ENCODE data around the gene ASPSCR1. TPM values are rescaled to one million over a fixed set of nuclear protein-coding genes. Genes with fewer than 3 reads are reported as not detected.

The ASPSCR1 gene
- total and polyA plus RNA-seq, 2 of the 13 experiments (the other 11 are each of a cell fraction or from before 2014, with no cell fraction given) = 274 to 314 TPM

- TF ChIP-seq TFE3 (CRISPR knock-in tag; IDR thresholded peaks at IDR 0.05) (peak; percentile 92), MXD1 (CRISPR knock-in tag; IDR thresholded peaks at IDR 0.05) (peak; percentile 86), CBFB (CRISPR knock-in tag; IDR thresholded peaks at IDR 0.05) (peak; percentile 92), USF2 (IDR thresholded peaks at IDR 0.05; ENCODE audit: low read depth, low read length) (no peak), USF2 (CRISPR knock-in tag; IDR thresholded peaks at IDR 0.05; ENCODE audit: borderline replicate concordance) (no peak), RELA (CRISPR knock-in tag; IDR thresholded peaks at IDR 0.05) (0 out of 2 replicates have a peak, but pooled peaks have one; percentile 24), ZNF292 (CRISPR knock-in tag; IDR thresholded peaks at IDR 0.05; ENCODE audit: borderline replicate concordance, low read depth) (peak; percentile 35; the same call in 1 of the 2 replicates), ZNF660 (CRISPR knock-in tag; IDR thresholded peaks at IDR 0.05; ENCODE audit: borderline replicate concordance, low read depth) (no peak), ZBTB26 (CRISPR knock-in tag; IDR thresholded peaks at IDR 0.05; ENCODE audit: borderline replicate concordance) (peak; percentile 94), SPEN (CRISPR knock-in tag; IDR thresholded peaks at IDR 0.05; ENCODE audit: low read depth) (peak; percentile 66), PRDM4 (CRISPR knock-in tag; IDR thresholded peaks at IDR 0.05; ENCODE audit: borderline replicate concordance) (no peak), PHF8 (CRISPR knock-in tag; IDR thresholded peaks at IDR 0.05) (no peak; the same call in 1 of the 2 replicates), ZNF230 (CRISPR knock-in tag; IDR thresholded peaks at IDR 0.05) (peak; percentile 10; the same call in 1 of the 2 replicates), E2F1 (CRISPR knock-in tag; IDR thresholded peaks at IDR 0.05) (peak; percentile 81; the same call in 1 of the 2 replicates), ZNF788 (CRISPR knock-in tag; IDR thresholded peaks at IDR 0.05; ENCODE audit: borderline replicate concordance) (peak; percentile 93), ZSCAN9 (CRISPR knock-in tag; IDR thresholded peaks at IDR 0.05; ENCODE audit: borderline replicate concordance) (0 out of 2 replicates have a peak, but pooled peaks have one; percentile 19), MBNL3 (CRISPR knock-in tag; conservative IDR thresholded peaks at IDR 0.05) (no peak)
Measured at GRCh38 chr17:82000803-82001570, 23.6 kb downstream of the ASPSCR1 start (continued).
